Stomach (tissue), 4 donors: Measurements from ENCODE around the gene SCFD2.

Experiments used
- CTCF ChIP-seq, 7 experiments: fragments of 450-650 bp in 4 of 7; fragments of 200-600 bp in 3 of 7; sonication (generic) in 3 of 7; IDR thresholded peaks; one replicate each; pipeline ENCODE4 v1.5.1; 2016 to 2019; ENCODE audit warnings: antibody characterized with exemption in 7 of 7, control low read depth in 2 of 7, mild to moderate bottlenecking in 1 of 7
- POLR2AphosphoS5 ChIP-seq, 3 donors: sonication (generic); formaldehyde crosslinking; IDR thresholded peaks; one replicate each; pipeline ENCODE4 v1.6.1; 2016; ENCODE audit warnings: antibody characterized with exemption in 3 of 3

DNA sequence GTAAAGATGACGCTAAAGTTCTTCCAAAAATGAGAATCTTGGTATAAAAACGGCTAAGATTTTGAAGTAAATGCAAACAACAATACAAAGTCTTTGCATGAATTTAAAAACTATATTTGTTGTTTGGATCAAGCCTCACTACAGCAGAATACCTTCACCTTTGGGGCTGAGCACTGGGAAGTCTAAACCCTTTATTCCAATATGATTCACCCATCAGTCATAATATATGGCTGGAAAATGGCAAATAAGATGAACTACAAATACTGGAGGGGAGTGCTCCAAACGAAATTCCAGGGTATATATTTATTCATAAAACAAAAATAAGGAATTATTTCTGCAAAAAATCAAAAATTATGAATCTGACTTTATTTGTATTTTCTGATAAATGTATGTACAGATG lies 138.4 kb downstream of the SCFD2 start:
- TF ChIP-seq CTCF (IDR thresholded peaks at IDR 0.05) (no peak), POLR2AphosphoS5 (IDR thresholded peaks at IDR 0.05) (no peak)
